ENCODE measurements around the gene TMEM150C.

DNA sequence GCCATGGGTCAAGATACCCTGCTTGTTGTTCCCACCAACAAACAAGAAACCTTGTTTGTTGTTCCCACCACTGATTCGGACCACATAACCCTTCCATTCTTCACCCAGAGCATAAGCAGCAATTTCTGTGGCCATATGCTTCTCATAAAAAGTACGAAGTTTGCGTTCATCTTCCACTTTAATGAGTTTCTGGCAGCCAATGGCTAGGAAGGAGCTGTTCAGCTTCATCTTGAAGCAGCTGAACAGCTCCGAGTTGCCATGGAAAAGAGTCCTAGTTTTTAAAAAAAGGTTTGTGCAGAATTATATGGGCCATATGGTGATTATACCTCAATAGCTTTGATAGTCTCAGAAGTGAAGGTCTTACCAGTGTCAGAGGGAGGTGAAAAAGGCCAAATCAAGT is 66.1 kb downstream of the TMEM150C start:
- TF ChIP-seq EZH2 (IDR thresholded peaks at IDR 0.05; ENCODE audit: insufficient read depth, low read length): no peak
- TF ChIP-seq, protein P1, sequence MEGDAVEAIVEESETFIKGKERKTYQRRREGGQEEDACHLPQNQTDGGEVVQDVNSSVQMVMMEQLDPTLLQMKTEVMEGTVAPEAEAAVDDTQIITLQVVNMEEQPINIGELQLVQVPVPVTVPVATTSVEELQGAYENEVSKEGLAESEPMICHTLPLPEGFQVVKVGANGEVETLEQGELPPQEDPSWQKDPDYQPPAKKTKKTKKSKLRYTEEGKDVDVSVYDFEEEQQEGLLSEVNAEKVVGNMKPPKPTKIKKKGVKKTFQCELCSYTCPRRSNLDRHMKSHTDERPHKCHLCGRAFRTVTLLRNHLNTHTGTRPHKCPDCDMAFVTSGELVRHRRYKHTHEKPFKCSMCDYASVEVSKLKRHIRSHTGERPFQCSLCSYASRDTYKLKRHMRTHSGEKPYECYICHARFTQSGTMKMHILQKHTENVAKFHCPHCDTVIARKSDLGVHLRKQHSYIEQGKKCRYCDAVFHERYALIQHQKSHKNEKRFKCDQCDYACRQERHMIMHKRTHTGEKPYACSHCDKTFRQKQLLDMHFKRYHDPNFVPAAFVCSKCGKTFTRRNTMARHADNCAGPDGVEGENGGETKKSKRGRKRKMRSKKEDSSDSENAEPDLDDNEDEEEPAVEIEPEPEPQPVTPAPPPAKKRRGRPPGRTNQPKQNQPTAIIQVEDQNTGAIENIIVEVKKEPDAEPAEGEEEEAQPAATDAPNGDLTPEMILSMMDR (IDR thresholded peaks at IDR 0.05; ENCODE audit: insufficient read depth, low read depth, low read length): no peak
